NCI-H69 (cell line): ENCODE results near the gene RNF152.

Experiments
- DNase-seq: peaks from one replicate; lab custom pipeline; 2025; lab: John Stamatoyannopoulos, UW

RNF152 gene

GRCh38 chr18:61853855-61854254, 39.0 kb downstream of the RNF152 start:
- DNase-seq, result no peak

GRCh38 chr18:61852496-61852895, 40.3 kb downstream of the RNF152 start:
- peak; percentile 51 for DNase-seq

- no peak for DNase-seq
Measured at GRCh38 chr18:61851940-61852451, 40.8 kb downstream of the RNF152 start.

GRCh38 chr18:61851279-61851678, 41.5 kb downstream of the RNF152 start:
- DNase-seq, result no peak

- DNase-seq, result peak; percentile 71
Measured at GRCh38 chr18:61850756-61851155, 42.1 kb downstream of the RNF152 start.

- no peak for DNase-seq
Measured at GRCh38 chr18:61847164-61847791, 45.5 kb downstream of the RNF152 start.

GRCh38 chr18:61845197-61845596, 47.6 kb downstream of the RNF152 start:
- DNase-seq, result no peak

- no peak for DNase-seq
Measured at GRCh38 chr18:61844726-61845125, 48.1 kb downstream of the RNF152 start.

GRCh38 chr18:61842146-61842545, 50.7 kb downstream of the RNF152 start:
- DNase-seq, result peak; percentile 45

GRCh38 chr18:61841706-61842105, 51.1 kb downstream of the RNF152 start:
- DNase-seq, result peak; percentile 63

- no peak for DNase-seq
Measured at GRCh38 chr18:61840324-61840723, 52.5 kb downstream of the RNF152 start.

GRCh38 chr18:61838521-61838920, 54.3 kb downstream of the RNF152 start:
- DNase-seq, result no peak

- DNase-seq, result no peak
Measured at GRCh38 chr18:61833978-61834377, 58.8 kb downstream of the RNF152 start.

GRCh38 chr18:61833387-61833786, 59.4 kb downstream of the RNF152 start:
- no peak for DNase-seq

GRCh38 chr18:61832858-61833257, 59.9 kb downstream of the RNF152 start:
- no peak for DNase-seq

GRCh38 chr18:61831071-61831470, 61.7 kb downstream of the RNF152 start:
- DNase-seq, result no peak

- no peak for DNase-seq
Measured at GRCh38 chr18:61829108-61829507, 63.7 kb downstream of the RNF152 start.

- no peak for DNase-seq
Measured at GRCh38 chr18:61827591-61827990, 65.2 kb downstream of the RNF152 start.

GRCh38 chr18:61825386-61825785, 67.4 kb downstream of the RNF152 start:
- no peak for DNase-seq

- DNase-seq, result no peak
Measured at GRCh38 chr18:61824733-61825363, 68.0 kb downstream of the RNF152 start.

- no peak for DNase-seq
Measured at GRCh38 chr18:61823595-61823994, 69.2 kb downstream of the RNF152 start.

- no peak for DNase-seq
Measured at GRCh38 chr18:61822879-61823278, 69.9 kb downstream of the RNF152 start.

GRCh38 chr18:61821748-61822147, 71.1 kb downstream of the RNF152 start:
- no peak for DNase-seq

GRCh38 chr18:61820882-61821281, 71.9 kb downstream of the RNF152 start:
- peak; percentile 41 for DNase-seq
